Measurements from ENCODE around the gene IGF2.

IGF2 gene

DNA sequence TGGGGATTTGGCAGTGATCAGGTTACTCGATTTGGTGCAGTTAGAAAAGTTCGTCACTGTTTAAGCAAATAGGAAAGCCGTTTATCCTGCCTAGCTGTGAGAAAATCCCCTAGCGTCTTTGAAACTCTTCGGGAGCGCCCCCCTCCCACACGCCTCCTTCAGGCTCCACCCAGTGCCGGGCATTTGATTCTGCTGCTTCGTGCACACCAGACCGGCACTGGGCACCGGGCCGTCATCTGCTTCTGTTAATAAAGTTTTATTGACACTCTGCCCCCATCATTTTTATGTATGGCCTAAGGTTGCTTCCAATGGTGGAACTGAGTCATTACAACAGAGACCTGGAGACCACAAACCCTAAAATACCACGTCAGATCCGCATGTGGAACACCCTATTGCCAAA is 50.9 kb downstream of the IGF2 start:
- H2AK5ac ChIP-seq (ENCODE audit: low read length): no peak overlapping the region
- no peak overlapping the region for H3K4me2 ChIP-seq (ENCODE audit: low read length)
- H3K18ac ChIP-seq (ENCODE audit: low read length): no peak overlapping the region
- peaks cover 18% of the 10 kb centered on the region for H3K9me3 ChIP-seq (ENCODE audit: insufficient read depth, low read depth, low read length)
- no peak overlapping the region for H2BK120ac ChIP-seq (ENCODE audit: insufficient read depth, low read length, poor library complexity)
- H3K9ac ChIP-seq (ENCODE audit: low read length): no peak overlapping the region
- H2BK5ac ChIP-seq (ENCODE audit: low read depth, low read length, poor library complexity): no peak overlapping the region
- no peak overlapping the region for H3K23ac ChIP-seq (ENCODE audit: low read length)
- H3K79me1 ChIP-seq (ENCODE audit: low read length): no peaks in the 10 kb centered on the region
- no peak overlapping the region for H3K4me3 ChIP-seq (ENCODE audit: low read depth, low read length)
- no peak overlapping the region for H3K27ac ChIP-seq (ENCODE audit: low read depth, low read length)
- H2AFZ ChIP-seq (ENCODE audit: insufficient read depth, low read length, poor library complexity): no peak overlapping the region
- H2BK12ac ChIP-seq (ENCODE audit: low read length): no peak overlapping the region
- H3K79me2 ChIP-seq (ENCODE audit: control insufficient read depth, insufficient read depth, low read length, poor library complexity): no peaks in the 10 kb centered on the region
- H4K12ac ChIP-seq (ENCODE audit: low read depth, low read length): no peak overlapping the region
- H3K27me3 ChIP-seq (ENCODE audit: insufficient read depth, low read length): no peaks in the 10 kb centered on the region
- no peak overlapping the region for H4K8ac ChIP-seq (ENCODE audit: low read depth, low read length)
- no peaks in the 10 kb centered on the region for H3K36me3 ChIP-seq (ENCODE audit: control insufficient read depth in 1 of 2, insufficient read depth in 2 of 2, low read length in 2 of 2)
- no peak for DNase-seq
- H3K14ac ChIP-seq (ENCODE audit: low read length): no peak overlapping the region
- H3K4ac ChIP-seq (ENCODE audit: low read depth, low read length): no peak overlapping the region
- WGBS (ENCODE audit: extremely low coverage, insufficient coverage, insufficient read length): no CpG with 5 or more reads among the region's 14 CpGs
- H3K4me1 ChIP-seq (ENCODE audit: control insufficient read depth in 1 of 2, insufficient read depth in 2 of 2, low read length in 2 of 2): no peaks in the 10 kb centered on the region
- no peak overlapping the region for H4K91ac ChIP-seq (ENCODE audit: low read depth, low read length)

GRCh38 chr11:2086239-2087040 is 52.7 kb downstream of the IGF2 start:
- Histone ChIP-seq H4K12ac (ENCODE audit: low read depth, low read length) (no peak overlapping the region), H3K27me3 (ENCODE audit: insufficient read depth, low read length) (no peaks in the 10 kb centered on the region), H2AK5ac (ENCODE audit: low read length) (no peak overlapping the region), H3K9ac (ENCODE audit: low read length) (no peak overlapping the region), H3K4me3 (ENCODE audit: low read depth, low read length) (no peak overlapping the region), H2BK5ac (ENCODE audit: low read depth, low read length, poor library complexity) (no peak overlapping the region), H3K9me3 (ENCODE audit: insufficient read depth, low read depth, low read length) (peaks cover 18% of the 10 kb centered on the region), H3K18ac (ENCODE audit: low read length) (no peak overlapping the region), H2AFZ (ENCODE audit: insufficient read depth, low read length, poor library complexity) (no peak overlapping the region), H2BK120ac (ENCODE audit: insufficient read depth, low read length, poor library complexity) (no peak overlapping the region), H2BK12ac (ENCODE audit: low read length) (no peak overlapping the region), H3K27ac (ENCODE audit: low read depth, low read length) (no peak overlapping the region), H3K79me2 (ENCODE audit: control insufficient read depth, insufficient read depth, low read length, poor library complexity) (no peaks in the 10 kb centered on the region), H3K14ac (ENCODE audit: low read length) (no peak overlapping the region), H4K91ac (ENCODE audit: low read depth, low read length) (no peak overlapping the region), H4K8ac (ENCODE audit: low read depth, low read length) (no peak overlapping the region), H3K4me2 (ENCODE audit: low read length) (no peak overlapping the region), H3K36me3 (ENCODE audit: control insufficient read depth in 1 of 2, insufficient read depth in 2 of 2, low read length in 2 of 2) (no peaks in the 10 kb centered on the region), H3K4ac (ENCODE audit: low read depth, low read length) (no peak overlapping the region), H3K4me1 (ENCODE audit: control insufficient read depth in 1 of 2, insufficient read depth in 2 of 2, low read length in 2 of 2) (no peaks in the 10 kb centered on the region), H3K79me1 (ENCODE audit: low read length) (no peaks in the 10 kb centered on the region), H3K23ac (ENCODE audit: low read length) (no peak overlapping the region)
- DNase-seq: no peak
- WGBS (ENCODE audit: extremely low coverage, insufficient coverage, insufficient read length): no CpG with 5 or more reads among the region's 26 CpGs

DNA sequence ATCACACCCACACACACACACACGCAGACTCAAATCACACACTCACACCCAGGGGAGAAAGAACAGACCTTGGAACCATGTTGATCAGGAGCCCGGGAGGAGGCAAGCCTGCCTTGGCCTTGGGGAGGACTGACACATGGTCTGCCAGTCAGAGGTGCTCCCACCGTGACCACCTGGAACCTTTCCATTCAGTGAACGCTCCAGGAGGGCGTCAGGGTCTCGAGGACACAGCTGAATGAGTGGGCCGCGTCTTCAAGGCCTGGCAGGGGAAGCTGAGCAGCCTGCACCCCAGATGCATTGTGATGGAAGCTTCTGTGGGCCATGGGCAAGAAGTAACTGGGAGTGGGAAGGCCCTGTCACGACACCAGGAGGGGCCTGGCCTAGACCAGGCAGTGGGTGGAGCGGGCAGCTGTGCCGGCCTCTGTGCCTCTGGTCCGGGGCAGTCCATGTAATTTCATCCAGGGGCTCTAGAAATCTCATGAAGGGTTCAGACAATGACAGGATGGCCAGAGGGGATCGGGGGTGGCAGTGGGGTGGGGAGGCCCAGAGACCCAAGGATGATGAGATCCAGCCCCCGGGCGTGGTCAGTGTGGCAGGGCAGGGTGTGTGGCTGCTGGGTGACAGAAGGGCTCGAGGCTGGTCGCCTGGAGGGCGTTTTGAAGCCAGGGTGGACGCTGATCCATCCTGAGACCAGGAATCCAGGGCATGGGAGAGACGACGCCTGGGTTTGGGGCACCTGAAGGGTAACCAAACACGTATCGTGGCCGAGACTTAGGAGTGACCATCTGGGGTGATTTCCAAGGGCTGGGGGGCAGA is 53.7 kb downstream of the IGF2 start:
- Histone ChIP-seq H3K4me1 (ENCODE audit: control insufficient read depth in 1 of 2, insufficient read depth in 2 of 2, low read length in 2 of 2) (no peaks in the 10 kb centered on the region), H4K91ac (ENCODE audit: low read depth, low read length) (no peak overlapping the region), H3K27ac (ENCODE audit: low read depth, low read length) (no peak overlapping the region), H2BK5ac (ENCODE audit: low read depth, low read length, poor library complexity) (no peak overlapping the region), H3K9me3 (ENCODE audit: insufficient read depth, low read depth, low read length) (peaks cover 18% of the 10 kb centered on the region), H2AK5ac (ENCODE audit: low read length) (no peak overlapping the region), H3K18ac (ENCODE audit: low read length) (no peak overlapping the region), H3K4me3 (ENCODE audit: low read depth, low read length) (peak overlapping the region; percentile 27), H3K9ac (ENCODE audit: low read length) (no peak overlapping the region), H3K4ac (ENCODE audit: low read depth, low read length) (no peak overlapping the region), H3K4me2 (ENCODE audit: low read length) (no peak overlapping the region), H2BK120ac (ENCODE audit: insufficient read depth, low read length, poor library complexity) (no peak overlapping the region), H3K14ac (ENCODE audit: low read length) (no peak overlapping the region), H3K79me2 (ENCODE audit: control insufficient read depth, insufficient read depth, low read length, poor library complexity) (no peaks in the 10 kb centered on the region), H3K27me3 (ENCODE audit: insufficient read depth, low read length) (no peaks in the 10 kb centered on the region), H3K23ac (ENCODE audit: low read length) (no peak overlapping the region), H2AFZ (ENCODE audit: insufficient read depth, low read length, poor library complexity) (no peak overlapping the region), H2BK12ac (ENCODE audit: low read length) (no peak overlapping the region), H3K36me3 (ENCODE audit: control insufficient read depth in 1 of 2, insufficient read depth in 2 of 2, low read length in 2 of 2) (no peaks in the 10 kb centered on the region), H4K8ac (ENCODE audit: low read depth, low read length) (no peak overlapping the region), H3K79me1 (ENCODE audit: low read length) (no peaks in the 10 kb centered on the region), H4K12ac (ENCODE audit: low read depth, low read length) (no peak overlapping the region)
- no peak for DNase-seq
- WGBS (ENCODE audit: extremely low coverage, insufficient coverage, insufficient read length): no CpG with 5 or more reads among the region's 24 CpGs

- Histone ChIP-seq H3K36me3 (ENCODE audit: control insufficient read depth in 1 of 2, insufficient read depth in 2 of 2, low read length in 2 of 2) (no peaks in the 10 kb centered on the region), H3K9me3 (ENCODE audit: insufficient read depth, low read depth, low read length) (peaks cover 18% of the 10 kb centered on the region), H3K79me1 (ENCODE audit: low read length) (no peaks in the 10 kb centered on the region), H3K4me2 (ENCODE audit: low read length) (no peak overlapping the region), H3K4me1 (ENCODE audit: control insufficient read depth in 1 of 2, insufficient read depth in 2 of 2, low read length in 2 of 2) (no peaks in the 10 kb centered on the region), H3K14ac (ENCODE audit: low read length) (no peak overlapping the region), H2AFZ (ENCODE audit: insufficient read depth, low read length, poor library complexity) (no peak overlapping the region), H3K27me3 (ENCODE audit: insufficient read depth, low read length) (no peaks in the 10 kb centered on the region), H3K9ac (ENCODE audit: low read length) (no peak overlapping the region), H3K79me2 (ENCODE audit: control insufficient read depth, insufficient read depth, low read length, poor library complexity) (no peaks in the 10 kb centered on the region), H4K12ac (ENCODE audit: low read depth, low read length) (no peak overlapping the region), H3K4ac (ENCODE audit: low read depth, low read length) (no peak overlapping the region), H3K4me3 (ENCODE audit: low read depth, low read length) (no peak overlapping the region), H4K91ac (ENCODE audit: low read depth, low read length) (no peak overlapping the region), H2BK5ac (ENCODE audit: low read depth, low read length, poor library complexity) (no peak overlapping the region), H4K8ac (ENCODE audit: low read depth, low read length) (no peak overlapping the region), H2BK120ac (ENCODE audit: insufficient read depth, low read length, poor library complexity) (no peak overlapping the region), H2BK12ac (ENCODE audit: low read length) (no peak overlapping the region), H3K18ac (ENCODE audit: low read length) (no peak overlapping the region), H2AK5ac (ENCODE audit: low read length) (no peak overlapping the region), H3K27ac (ENCODE audit: low read depth, low read length) (no peak overlapping the region), H3K23ac (ENCODE audit: low read length) (no peak overlapping the region)
- no CpG with 5 or more reads among the region's 13 CpGs for WGBS (ENCODE audit: extremely low coverage, insufficient coverage, insufficient read length)
- no peak for DNase-seq
Measured at GRCh38 chr11:2084721-2085120, 54.5 kb downstream of the IGF2 start.

All from trophoblast cell (in vitro differentiated cells and primary cell).